Inflammatory macrophage (primary cell): ENCODE results near the gene ZNF618.

Experiments used
- DNase-seq, 2 donors: peaks; one replicate each; pipeline ENCODE4 v3.0.0-alpha.2; 2020 to 2022

The ZNF618 gene

DNA sequence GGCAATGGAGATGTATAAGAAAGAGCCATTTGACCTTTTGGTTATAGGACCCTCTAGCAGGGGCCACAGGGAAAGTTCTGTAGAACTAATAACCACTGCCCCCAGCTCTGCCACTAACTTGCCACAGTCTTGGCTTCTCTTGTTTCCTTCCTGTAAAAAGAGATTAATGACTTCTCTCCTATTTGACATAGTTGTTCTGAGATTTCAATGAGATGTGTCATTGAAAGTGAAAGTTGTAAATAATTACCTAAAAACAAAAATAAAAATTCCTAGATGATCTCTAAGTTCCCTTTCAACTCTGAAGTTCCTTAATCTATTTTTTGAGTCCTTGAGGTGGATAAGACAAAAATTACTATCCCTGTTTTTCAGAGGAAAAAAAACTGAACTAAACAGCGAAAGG lies 224.4 kb downstream of the ZNF618 start:
- DNase-seq, result no peak

DNA sequence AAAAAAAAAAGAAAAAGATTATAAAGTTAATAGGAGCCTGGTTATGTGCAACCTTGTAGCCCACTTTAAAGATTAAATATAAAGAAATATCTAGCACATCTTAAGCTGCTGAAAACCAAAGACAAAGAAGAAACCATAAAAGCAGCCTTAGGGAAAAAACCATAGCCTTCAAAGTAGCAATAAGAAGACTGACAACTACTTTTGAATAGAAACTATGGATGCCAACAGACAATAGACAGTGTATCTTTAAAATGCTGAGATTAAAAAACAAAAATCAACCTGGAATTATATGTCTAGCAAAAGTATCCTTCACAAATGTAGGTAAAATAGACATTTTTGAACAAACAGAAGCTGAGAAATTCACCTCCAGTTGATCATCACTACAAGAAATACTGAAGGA lies 226.4 kb downstream of the ZNF618 start:
- DNase-seq, result no peak

DNA sequence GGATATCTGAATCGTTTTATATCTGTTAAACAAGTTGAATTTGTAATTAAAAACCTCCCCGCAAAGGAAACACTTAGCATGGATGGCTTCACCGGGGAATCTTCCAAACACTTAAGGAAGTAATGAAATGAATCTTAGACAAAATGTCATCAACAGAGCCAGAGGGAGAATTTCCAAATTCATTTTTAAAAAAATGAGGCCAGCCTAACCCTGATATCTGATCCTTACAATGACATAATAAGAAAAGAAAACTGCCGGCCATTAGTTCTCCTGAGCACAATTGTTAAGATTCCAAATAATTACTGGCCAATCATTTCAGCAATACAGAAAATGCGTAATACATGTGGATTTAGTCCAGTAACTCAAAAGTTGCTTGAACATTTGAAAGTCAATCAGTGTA lies 229.1 kb downstream of the ZNF618 start:
- no peak for DNase-seq
